ENCODE measurements around the gene PDE8A.

- TF ChIP-seq GATA3 (IDR thresholded peaks at IDR 0.05; ENCODE audit: low read depth, low read length) = no peak
- TF ChIP-seq GATA2 (IDR thresholded peaks at IDR 0.05; ENCODE audit: low read depth, low read length) = no peak
These were observed 113.9 kb downstream of the PDE8A start for GRCh38 chr15:85095566-85095965.
